SU-DHL-6 (cell line): Measurements from ENCODE around the gene LRRC7.

Source experiments
- H2AFZ ChIP-seq: fragments of 200-600 bp; sonication (generic); 2 replicates; pipeline ENCODE4 v1.6.1; 2014; ENCODE audit warnings: low read depth, mild to moderate bottlenecking, moderate library complexity, mixed read lengths, antibody characterized with exemption, low read length; ENCODE audit not compliant: severe bottlenecking
- H3F3A ChIP-seq: fragments of 200-600 bp; shearing (Covaris generic); 2 replicates; pipeline ENCODE4 v1.6.0; 2016; ENCODE audit warnings: antibody characterized with exemption, mild to moderate bottlenecking; ENCODE audit not compliant: insufficient read depth
- H3K27ac ChIP-seq: fragments of 200-600 bp; sonication (generic); 2 replicates; pipeline ENCODE4 v1.5.1; 2016; ENCODE audit warnings: low read depth, mild to moderate bottlenecking, low read length, moderate library complexity, mixed read lengths
- H3K27me3 ChIP-seq: fragments of 200-600 bp; sonication (generic), shearing (Covaris generic); 2 replicates; pipeline ENCODE4 v1.6.0; 2014; ENCODE audit warnings: mild to moderate bottlenecking, low read length
- H3K36me3 ChIP-seq: fragments of 200-600 bp; sonication (generic); 2 replicates; pipeline ENCODE4 v1.6.1; 2014; ENCODE audit warnings: mild to moderate bottlenecking, low read length, mixed read lengths
- H3K4me2 ChIP-seq: fragments of 300-600, 200-600 bp; shearing (Covaris generic), sonication (generic); 2 replicates; pipeline ENCODE4 v1.6.0; 2014; ENCODE audit warnings: low read length, low read depth, mild to moderate bottlenecking; ENCODE audit not compliant: poor library complexity, severe bottlenecking
- H3K4me3 ChIP-seq: fragments of 200-600 bp; sonication (generic); 2 replicates; pipeline ENCODE4 v1.5.1; 2014; ENCODE audit warnings: antibody characterized with exemption, low read length, mild to moderate bottlenecking, mixed read lengths; ENCODE audit not compliant: insufficient read depth, poor library complexity, severe bottlenecking
- H3K79me2 ChIP-seq: fragments of 200-600 bp; sonication (generic); 2 replicates; pipeline ENCODE4 v1.6.1; 2014; ENCODE audit warnings: mild to moderate bottlenecking, low read length, moderate library complexity; ENCODE audit not compliant: insufficient read depth
- H3K9ac ChIP-seq: fragments of 200-600 bp; sonication (generic); 2 replicates; pipeline ENCODE4 v1.7.0; 2014; ENCODE audit warnings: mild to moderate bottlenecking, low read length
- H3K9me2 ChIP-seq: fragments of 200-600 bp; sonication (generic); replicated peaks from 2 replicates; pipeline ENCODE4 v1.6.1; 2014; ENCODE audit warnings: low read length; ENCODE audit not compliant: insufficient read depth
- H3K9me3 ChIP-seq: fragments of 200-600 bp; sonication (generic); 2 replicates; pipeline ENCODE4 v1.6.1; 2014; ENCODE audit warnings: low read length, mixed read lengths; ENCODE audit not compliant: insufficient read depth
- H4K20me1 ChIP-seq: fragments of 200-600 bp; sonication (generic); 2 replicates; pipeline ENCODE4 v1.6.1; 2014; ENCODE audit warnings: low read depth, mild to moderate bottlenecking, antibody characterized with exemption, low read length, moderate library complexity, mixed read lengths
- CTCF ChIP-seq: fragments of 200-600 bp; sonication (generic); IDR thresholded peaks from one replicate; pipeline ENCODE4 v1.5.1; 2017; ENCODE audit warnings: antibody characterized with exemption, mild to moderate bottlenecking, low read length, moderate library complexity; ENCODE audit not compliant: insufficient read depth, poor library complexity, severe bottlenecking
- EZH2phosphoT487 ChIP-seq: fragments of 200-600 bp; sonication (generic), shearing (Covaris generic); conservative IDR thresholded peaks from 2 replicates; pipeline ENCODE4 v1.6.1; 2018; ENCODE audit warnings: mild to moderate bottlenecking, antibody characterized with exemption, low read length, moderate library complexity, mixed read lengths

The LRRC7 gene

GRCh38 chr1:70034403-70034802, 466.7 kb downstream of the LRRC7 start:
- H2AFZ ChIP-seq: no peak overlapping the region
- no peak overlapping the region for H3K27ac ChIP-seq
- no peaks in the 10 kb centered on the region for H3K9me2 ChIP-seq
- H3K4me2 ChIP-seq: no peak overlapping the region
- H3K4me3 ChIP-seq: no peak overlapping the region
- no peaks in the 10 kb centered on the region for H3F3A ChIP-seq
- H3K36me3 ChIP-seq: no peaks in the 10 kb centered on the region
- no peaks in the 10 kb centered on the region for H3K9me3 ChIP-seq
- H3K9ac ChIP-seq: no peak overlapping the region
- no peaks in the 10 kb centered on the region for H4K20me1 ChIP-seq
- H3K27me3 ChIP-seq: no peaks in the 10 kb centered on the region
- no peaks in the 10 kb centered on the region for H3K79me2 ChIP-seq
- TF ChIP-seq EZH2phosphoT487 (no peak), CTCF (no peak)

GRCh38 chr1:70038025-70038424, 470.3 kb downstream of the LRRC7 start:
- Histone ChIP-seq H3K27ac (no peak overlapping the region), H3K36me3 (no peaks in the 10 kb centered on the region), H3K9me3 (no peaks in the 10 kb centered on the region), H3K9me2 (no peaks in the 10 kb centered on the region), H3K79me2 (no peaks in the 10 kb centered on the region), H3K4me2 (no peak overlapping the region), H3K4me3 (no peak overlapping the region), H3K9ac (no peak overlapping the region), H3F3A (no peaks in the 10 kb centered on the region), H4K20me1 (no peaks in the 10 kb centered on the region), H3K27me3 (no peaks in the 10 kb centered on the region), H2AFZ (no peak overlapping the region)
- TF ChIP-seq EZH2phosphoT487: no peak
- no peak for TF ChIP-seq CTCF

DNA sequence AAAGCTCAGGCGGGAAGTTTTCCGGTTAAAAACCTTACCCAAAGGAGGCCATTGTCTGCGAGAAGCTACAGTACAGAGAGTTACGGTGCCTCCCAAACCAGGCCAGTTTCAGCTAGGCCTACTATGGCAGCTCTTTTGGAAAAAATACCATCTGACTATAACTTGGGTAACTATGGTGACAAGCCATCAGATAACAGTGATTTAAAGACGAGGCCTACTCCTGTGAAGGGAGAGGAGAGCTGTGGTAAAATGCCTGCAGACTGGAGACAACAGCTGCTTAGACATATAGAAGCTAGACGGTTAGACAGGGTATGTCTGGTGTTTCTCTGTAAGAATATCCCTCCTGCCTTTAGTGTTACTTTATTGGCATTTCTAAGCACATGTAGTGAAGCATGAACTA, 471.8 kb downstream of the LRRC7 start:
- no peaks in the 10 kb centered on the region for H3K9me3 ChIP-seq
- H3K36me3 ChIP-seq: no peaks in the 10 kb centered on the region
- no peaks in the 10 kb centered on the region for H3K9me2 ChIP-seq
- no peak overlapping the region for H2AFZ ChIP-seq
- H3K4me3 ChIP-seq: no peak overlapping the region
- H3K27me3 ChIP-seq: no peaks in the 10 kb centered on the region
- TF ChIP-seq EZH2phosphoT487 (no peak), CTCF (no peak)
- no peaks in the 10 kb centered on the region for H3K79me2 ChIP-seq
- no peak overlapping the region for H3K9ac ChIP-seq
- no peaks in the 10 kb centered on the region for H4K20me1 ChIP-seq
- H3K4me2 ChIP-seq: no peak overlapping the region
- H3F3A ChIP-seq: no peaks in the 10 kb centered on the region
- H3K27ac ChIP-seq: no peak overlapping the region
